HepG2 (cell line): Measurements from ENCODE around the gene PGAP1. TPM values are rescaled to one million over a fixed set of nuclear protein-coding genes. Genes with fewer than 3 reads are reported as not detected.
A peak's percentile ranks its signal among the peaks of the same experiment; 100 is the strongest.

Experiments used
- HOXA3 ChIP-seq: sonication (generic); formaldehyde crosslinking; IDR thresholded peaks from 2 replicates; pipeline ENCODE4 v1.5.0; 2020; ENCODE audit warnings: missing genetic modification reagents
- MED13 ChIP-seq: sonication (generic); formaldehyde crosslinking; IDR thresholded peaks from 2 replicates; pipeline ENCODE4 v1.5.0; 2020; ENCODE audit warnings: missing genetic modification reagents
- MXD4 ChIP-seq: IDR thresholded peaks from 2 replicates; pipeline ENCODE4 v1.6.1; 2016; ENCODE audit warnings: mild to moderate bottlenecking, missing biosample characterization, missing genetic modification reagents
- NCOA1 ChIP-seq: sonication (generic); formaldehyde crosslinking; IDR thresholded peaks from 2 replicates; pipeline ENCODE4 v1.9.0; 2021; ENCODE audit warnings: missing genetic modification reagents
- SCMH1 ChIP-seq: sonication (generic); formaldehyde crosslinking; IDR thresholded peaks from 2 replicates; pipeline ENCODE4 v1.9.0; 2021; ENCODE audit warnings: missing genetic modification reagents, mild to moderate bottlenecking, borderline replicate concordance
- SMARCE1 ChIP-seq: fragments of 450-650 bp; IDR thresholded peaks from 2 replicates; pipeline ENCODE4 v1.6.1; 2017; ENCODE audit warnings: borderline replicate concordance
- ZBTB8A ChIP-seq: sonication (generic); formaldehyde crosslinking; IDR thresholded peaks from 2 replicates; pipeline ENCODE4 v1.4.0; 2020; ENCODE audit warnings: mild to moderate bottlenecking, low read depth, missing genetic modification reagents, borderline replicate concordance
- ZNF251 ChIP-seq: sonication (generic); formaldehyde crosslinking; IDR thresholded peaks from 2 replicates; pipeline ENCODE4 v1.9.0; 2021; ENCODE audit warnings: mild to moderate bottlenecking, missing genetic modification reagents
- ZNF253 ChIP-seq: sonication (generic); formaldehyde crosslinking; IDR thresholded peaks from 2 replicates; pipeline ENCODE4 v1.8.0; 2022; ENCODE audit warnings: mild to moderate bottlenecking, missing genetic modification reagents, borderline replicate concordance
- ZNF264 ChIP-seq: sonication (generic); formaldehyde crosslinking; IDR thresholded peaks from 2 replicates; pipeline ENCODE4 v1.4.0; 2020; ENCODE audit warnings: missing genetic modification reagents
- ZNF629 ChIP-seq: sonication (generic); formaldehyde crosslinking; conservative IDR thresholded peaks from 2 replicates; pipeline ENCODE4 v1.5.0; 2020; ENCODE audit warnings: missing genetic modification reagents
- ZNF709 ChIP-seq: sonication (generic); formaldehyde crosslinking; IDR thresholded peaks from 2 replicates; pipeline ENCODE4 v1.5.0; 2020; ENCODE audit warnings: mild to moderate bottlenecking, missing genetic modification reagents
- ZSCAN30 ChIP-seq: sonication (generic); formaldehyde crosslinking; IDR thresholded peaks from 2 replicates; pipeline ENCODE4 v1.5.0; 2020; ENCODE audit warnings: mild to moderate bottlenecking, missing genetic modification reagents
- ZSCAN31 ChIP-seq: sonication (generic); formaldehyde crosslinking; IDR thresholded peaks from 2 replicates; pipeline ENCODE4 v1.5.0; 2020; ENCODE audit warnings: low read depth, mild to moderate bottlenecking, missing genetic modification reagents
- polyA plus RNA-seq, 8 experiments: library from polyadenylated mRNA; depleted of rRNA in 3 of 8; stranded (reverse) in 7 of 8; unstranded in 1 of 8; fragments of >200 nt; fragmentation: Illumina TruSeq in 4 of 8; extraction: Trizol in 4 of 8; gene quantifications; 2 replicates each; pipeline versions ENCODE4 v1.2.1 to v1.2.3, GENCODE V29; 2011 to 2016; ENCODE audit warnings: low read depth in 4 of 8, missing spikeins in 1 of 8, mixed read lengths in 1 of 8; ENCODE audit not compliant: insufficient read depth in 1 of 8
- total RNA-seq, 5 experiments: library from RNA; depleted of rRNA; stranded (reverse); fragments of >200 nt; fragmentation: Illumina TruSeq; extraction: Trizol; gene quantifications; 2 replicates each; pipeline ENCODE4 v1.2.3, GENCODE V29; 2016; ENCODE audit warnings: low read depth in 1 of 5
- TF ChIP-seq, protein P1 (sequence below): IDR thresholded peaks from 2 replicates; pipeline ENCODE4 v1.6.1; 2016; ENCODE audit warnings: mild to moderate bottlenecking
- TF ChIP-seq, protein P2 (sequence below): sonication (generic); formaldehyde crosslinking; IDR thresholded peaks from 2 replicates; pipeline ENCODE4 v1.9.0; 2021; ENCODE audit warnings: missing genetic modification reagents, borderline replicate concordance
- TF ChIP-seq, protein P3 (sequence below): sonication (generic); IDR thresholded peaks from 2 replicates; pipeline ENCODE4 v1.6.1; 2016; ENCODE audit warnings: low read depth, borderline replicate concordance
- TF ChIP-seq, protein P4 (sequence below): sonication (generic); formaldehyde crosslinking; IDR thresholded peaks from 2 replicates; pipeline ENCODE4; 2020; ENCODE audit warnings: missing genetic modification reagents, mild to moderate bottlenecking, borderline replicate concordance
- TF ChIP-seq, protein P5 (sequence below): IDR thresholded peaks from 2 replicates; pipeline ENCODE4 v1.6.1; 2016; ENCODE audit warnings: low read depth, control low read depth
- TF ChIP-seq, protein P6 (sequence below): sonication (generic); formaldehyde crosslinking; IDR thresholded peaks from 2 replicates; pipeline ENCODE4 v1.8.1; 2023; ENCODE audit warnings: missing genetic modification reagents, mild to moderate bottlenecking, borderline replicate concordance

Gene PGAP1
- total and polyA plus RNA-seq, 2 of the 13 experiments (the other 11 are each of a cell fraction or from before 2014, with no cell fraction given) = 4.1 to 6.4 TPM

DNA sequence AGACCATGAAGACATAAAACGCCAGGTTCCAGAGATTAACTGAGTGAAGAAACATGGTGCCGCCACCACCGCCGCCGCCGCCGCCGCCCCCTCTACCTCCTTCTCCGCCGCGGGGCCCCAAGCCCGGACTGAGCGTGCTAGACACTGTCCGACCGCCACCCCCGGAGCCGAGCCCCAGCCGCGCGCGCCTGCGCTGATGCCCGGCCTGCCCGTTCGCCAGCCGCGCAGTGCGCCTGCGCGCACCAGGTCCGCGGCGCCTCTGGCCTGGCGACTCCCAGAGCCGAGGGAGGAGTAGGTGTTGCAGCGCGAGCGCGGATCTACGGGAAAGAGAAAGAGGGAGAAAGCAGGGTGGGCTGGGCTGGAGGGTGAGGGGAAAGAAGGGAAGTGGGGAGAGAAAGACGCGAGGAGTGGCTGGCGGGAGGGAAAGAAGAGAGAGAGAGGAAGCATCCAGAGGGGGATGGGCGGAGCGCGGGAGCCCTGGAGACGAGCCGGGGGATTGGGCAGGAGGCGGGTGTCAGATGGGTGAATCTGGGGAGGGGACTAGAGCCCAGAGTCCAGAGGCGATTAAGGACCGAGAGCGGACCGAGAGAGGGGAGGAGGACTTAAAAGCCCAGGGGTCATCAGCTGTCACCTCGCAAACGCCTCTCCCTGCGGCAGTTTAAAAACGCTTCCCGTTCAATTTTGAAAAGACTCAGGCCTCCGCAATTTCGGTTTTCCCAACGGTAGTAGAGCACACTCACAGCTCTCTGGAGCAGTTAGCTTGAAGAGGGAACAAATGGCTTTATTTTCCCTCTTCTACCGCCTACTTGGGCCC, at the start of gene PGAP1 (continued):
- TF ChIP-seq, protein P1, sequence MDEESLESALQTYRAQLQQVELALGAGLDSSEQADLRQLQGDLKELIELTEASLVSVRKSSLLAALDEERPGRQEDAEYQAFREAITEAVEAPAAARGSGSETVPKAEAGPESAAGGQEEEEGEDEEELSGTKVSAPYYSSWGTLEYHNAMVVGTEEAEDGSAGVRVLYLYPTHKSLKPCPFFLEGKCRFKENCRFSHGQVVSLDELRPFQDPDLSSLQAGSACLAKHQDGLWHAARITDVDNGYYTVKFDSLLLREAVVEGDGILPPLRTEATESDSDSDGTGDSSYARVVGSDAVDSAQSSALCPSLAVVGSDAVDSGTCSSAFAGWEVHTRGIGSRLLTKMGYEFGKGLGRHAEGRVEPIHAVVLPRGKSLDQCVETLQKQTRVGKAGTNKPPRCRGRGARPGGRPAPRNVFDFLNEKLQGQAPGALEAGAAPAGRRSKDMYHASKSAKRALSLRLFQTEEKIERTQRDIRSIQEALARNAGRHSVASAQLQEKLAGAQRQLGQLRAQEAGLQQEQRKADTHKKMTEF = peak; percentile 82
- TF ChIP-seq HOXA3 (peak; percentile 44), ZNF629 (CRISPR knock-in tag) (peak; percentile 4; the same call in 1 of the 2 replicates), ZBTB8A (CRISPR knock-in tag) (no peak), MXD4 (CRISPR knock-in tag) (peak; percentile 41; the same call in 1 of the 2 replicates), ZNF709 (CRISPR knock-in tag) (peak; percentile 76; the same call in 1 of the 2 replicates), ZNF264 (peak; percentile 48), ZNF253 (CRISPR knock-in tag) (no peak), SCMH1 (CRISPR knock-in tag) (no peak), ZSCAN30 (CRISPR knock-in tag) (no peak), ZSCAN31 (CRISPR knock-in tag) (peak; percentile 23), MED13 (CRISPR knock-in tag) (no peak), NCOA1 (CRISPR knock-in tag) (no peak; the same call in 1 of the 2 replicates), ZNF251 (CRISPR knock-in tag) (no peak), SMARCE1 (no peak)
- TF ChIP-seq, protein P2, sequence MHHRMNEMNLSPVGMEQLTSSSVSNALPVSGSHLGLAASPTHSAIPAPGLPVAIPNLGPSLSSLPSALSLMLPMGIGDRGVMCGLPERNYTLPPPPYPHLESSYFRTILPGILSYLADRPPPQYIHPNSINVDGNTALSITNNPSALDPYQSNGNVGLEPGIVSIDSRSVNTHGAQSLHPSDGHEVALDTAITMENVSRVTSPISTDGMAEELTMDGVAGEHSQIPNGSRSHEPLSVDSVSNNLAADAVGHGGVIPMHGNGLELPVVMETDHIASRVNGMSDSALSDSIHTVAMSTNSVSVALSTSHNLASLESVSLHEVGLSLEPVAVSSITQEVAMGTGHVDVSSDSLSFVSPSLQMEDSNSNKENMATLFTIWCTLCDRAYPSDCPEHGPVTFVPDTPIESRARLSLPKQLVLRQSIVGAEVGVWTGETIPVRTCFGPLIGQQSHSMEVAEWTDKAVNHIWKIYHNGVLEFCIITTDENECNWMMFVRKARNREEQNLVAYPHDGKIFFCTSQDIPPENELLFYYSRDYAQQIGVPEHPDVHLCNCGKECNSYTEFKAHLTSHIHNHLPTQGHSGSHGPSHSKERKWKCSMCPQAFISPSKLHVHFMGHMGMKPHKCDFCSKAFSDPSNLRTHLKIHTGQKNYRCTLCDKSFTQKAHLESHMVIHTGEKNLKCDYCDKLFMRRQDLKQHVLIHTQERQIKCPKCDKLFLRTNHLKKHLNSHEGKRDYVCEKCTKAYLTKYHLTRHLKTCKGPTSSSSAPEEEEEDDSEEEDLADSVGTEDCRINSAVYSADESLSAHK (CRISPR knock-in tag) = no peak
- TF ChIP-seq, protein P3, sequence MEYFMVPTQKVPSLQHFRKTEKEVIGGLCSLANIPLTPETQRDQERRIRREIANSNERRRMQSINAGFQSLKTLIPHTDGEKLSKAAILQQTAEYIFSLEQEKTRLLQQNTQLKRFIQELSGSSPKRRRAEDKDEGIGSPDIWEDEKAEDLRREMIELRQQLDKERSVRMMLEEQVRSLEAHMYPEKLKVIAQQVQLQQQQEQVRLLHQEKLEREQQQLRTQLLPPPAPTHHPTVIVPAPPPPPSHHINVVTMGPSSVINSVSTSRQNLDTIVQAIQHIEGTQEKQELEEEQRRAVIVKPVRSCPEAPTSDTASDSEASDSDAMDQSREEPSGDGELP = peak; percentile 95
- TF ChIP-seq, protein P4, sequence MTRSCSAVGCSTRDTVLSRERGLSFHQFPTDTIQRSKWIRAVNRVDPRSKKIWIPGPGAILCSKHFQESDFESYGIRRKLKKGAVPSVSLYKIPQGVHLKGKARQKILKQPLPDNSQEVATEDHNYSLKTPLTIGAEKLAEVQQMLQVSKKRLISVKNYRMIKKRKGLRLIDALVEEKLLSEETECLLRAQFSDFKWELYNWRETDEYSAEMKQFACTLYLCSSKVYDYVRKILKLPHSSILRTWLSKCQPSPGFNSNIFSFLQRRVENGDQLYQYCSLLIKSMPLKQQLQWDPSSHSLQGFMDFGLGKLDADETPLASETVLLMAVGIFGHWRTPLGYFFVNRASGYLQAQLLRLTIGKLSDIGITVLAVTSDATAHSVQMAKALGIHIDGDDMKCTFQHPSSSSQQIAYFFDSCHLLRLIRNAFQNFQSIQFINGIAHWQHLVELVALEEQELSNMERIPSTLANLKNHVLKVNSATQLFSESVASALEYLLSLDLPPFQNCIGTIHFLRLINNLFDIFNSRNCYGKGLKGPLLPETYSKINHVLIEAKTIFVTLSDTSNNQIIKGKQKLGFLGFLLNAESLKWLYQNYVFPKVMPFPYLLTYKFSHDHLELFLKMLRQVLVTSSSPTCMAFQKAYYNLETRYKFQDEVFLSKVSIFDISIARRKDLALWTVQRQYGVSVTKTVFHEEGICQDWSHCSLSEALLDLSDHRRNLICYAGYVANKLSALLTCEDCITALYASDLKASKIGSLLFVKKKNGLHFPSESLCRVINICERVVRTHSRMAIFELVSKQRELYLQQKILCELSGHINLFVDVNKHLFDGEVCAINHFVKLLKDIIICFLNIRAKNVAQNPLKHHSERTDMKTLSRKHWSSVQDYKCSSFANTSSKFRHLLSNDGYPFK = no peak
- TF ChIP-seq, protein P5, sequence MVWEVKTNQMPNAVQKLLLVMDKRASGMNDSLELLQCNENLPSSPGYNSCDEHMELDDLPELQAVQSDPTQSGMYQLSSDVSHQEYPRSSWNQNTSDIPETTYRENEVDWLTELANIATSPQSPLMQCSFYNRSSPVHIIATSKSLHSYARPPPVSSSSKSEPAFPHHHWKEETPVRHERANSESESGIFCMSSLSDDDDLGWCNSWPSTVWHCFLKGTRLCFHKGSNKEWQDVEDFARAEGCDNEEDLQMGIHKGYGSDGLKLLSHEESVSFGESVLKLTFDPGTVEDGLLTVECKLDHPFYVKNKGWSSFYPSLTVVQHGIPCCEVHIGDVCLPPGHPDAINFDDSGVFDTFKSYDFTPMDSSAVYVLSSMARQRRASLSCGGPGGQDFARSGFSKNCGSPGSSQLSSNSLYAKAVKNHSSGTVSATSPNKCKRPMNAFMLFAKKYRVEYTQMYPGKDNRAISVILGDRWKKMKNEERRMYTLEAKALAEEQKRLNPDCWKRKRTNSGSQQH (CRISPR knock-in tag) = no peak; the same call in 1 of the 2 replicates
- TF ChIP-seq, protein P6, sequence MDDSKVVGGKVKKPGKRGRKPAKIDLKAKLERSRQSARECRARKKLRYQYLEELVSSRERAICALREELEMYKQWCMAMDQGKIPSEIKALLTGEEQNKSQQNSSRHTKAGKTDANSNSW (CRISPR knock-in tag) = no peak
